ENCODE results near the gene COL13A1.

The COL13A1 gene

GRCh38 chr10:69974551-69975155 is 172.9 kb downstream of the COL13A1 start:
- no peak for DNase-seq

GRCh38 chr10:69976795-69977546 is 175.3 kb downstream of the COL13A1 start:
- no peak for DNase-seq

DNA sequence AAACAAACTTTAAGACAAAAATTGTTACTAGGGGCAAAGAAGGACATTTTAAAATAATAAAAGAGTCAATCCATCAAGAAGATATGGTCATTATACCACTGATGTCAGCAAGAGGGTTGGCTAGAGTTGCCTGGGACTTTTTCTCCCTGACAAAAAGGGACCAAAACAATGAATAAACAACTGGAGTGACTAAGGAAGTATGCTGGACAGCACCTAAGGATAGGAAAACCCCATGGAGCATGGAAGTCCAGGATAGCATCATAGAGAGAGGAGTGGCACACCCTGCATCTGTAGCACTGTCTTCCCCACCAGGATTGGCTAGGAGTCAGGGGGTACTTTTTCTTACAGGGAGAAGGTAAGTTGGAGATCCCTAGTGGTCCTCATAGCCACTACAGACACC is 177.5 kb downstream of the COL13A1 start:
- DNase-seq = no peak

- no peak for DNase-seq
Measured at GRCh38 chr10:69980672-69981071, 179.0 kb downstream of the COL13A1 start.

DNA sequence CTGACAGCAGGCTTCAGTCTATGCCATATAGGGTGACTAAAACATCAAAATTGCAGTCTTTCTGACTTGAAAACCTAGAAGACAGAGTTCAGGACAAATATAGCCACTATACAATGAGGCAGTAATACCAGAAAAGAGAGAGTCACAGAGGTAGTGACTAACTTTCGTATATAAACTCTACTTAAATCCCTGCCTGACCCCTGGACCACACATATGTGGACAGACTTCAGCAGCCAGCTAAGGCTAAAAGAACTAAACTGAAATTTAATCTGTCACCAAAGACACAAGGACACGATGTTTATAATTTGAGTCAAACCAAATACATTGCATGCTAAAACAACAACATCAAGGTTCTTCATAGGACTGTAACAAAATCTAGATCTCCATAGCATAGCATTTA is 186.4 kb downstream of the COL13A1 start:
- DNase-seq = no peak

GRCh38 chr10:69991151-69991550 is 189.4 kb downstream of the COL13A1 start:
- DNase-seq = no peak

- peak; percentile 2 for DNase-seq
Measured at GRCh38 chr10:69994262-69994661, 192.6 kb downstream of the COL13A1 start.

DNA sequence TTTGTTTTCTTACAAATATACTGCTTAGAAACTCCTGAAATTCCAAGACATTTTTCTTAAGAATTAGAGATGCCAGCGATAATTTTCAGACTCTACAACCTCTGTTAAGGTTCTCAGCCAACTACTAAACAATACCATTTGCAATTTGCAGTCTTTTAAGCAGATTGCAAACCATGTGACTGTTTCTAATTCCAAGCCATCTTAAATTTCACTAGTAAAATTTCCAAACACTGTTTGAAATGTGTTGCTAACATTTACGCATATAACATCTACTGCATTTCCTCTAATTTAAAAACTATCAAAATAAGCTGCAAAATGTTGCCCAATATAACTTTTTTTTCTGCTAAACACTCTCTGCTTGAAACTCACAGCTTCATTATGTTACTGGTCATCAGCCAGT is 194.9 kb downstream of the COL13A1 start:
- DNase-seq = no peak

GRCh38 chr10:70000262-70000661 is 198.6 kb downstream of the COL13A1 start:
- no peak for DNase-seq

GRCh38 chr10:70007116-70007820 is 205.6 kb downstream of the COL13A1 start:
- no peak for DNase-seq
